GM12878 (cell line): Measurements from ENCODE around the gene UFSP2.

Experiments used
- MYC ChIP-seq: IDR thresholded peaks from 2 replicates; pipeline ENCODE4 v1.6.1; 2011; ENCODE audit warnings: mild to moderate bottlenecking, low read length, moderate library complexity, inconsistent platforms; ENCODE audit not compliant: insufficient read depth, insufficient replicate concordance, insufficient read length, severe bottlenecking
- ZNF24 ChIP-seq: fragments of 450-650 bp; IDR thresholded peaks from 2 replicates; pipeline ENCODE4 v1.6.1; 2017; ENCODE audit warnings: antibody characterized with exemption, mild to moderate bottlenecking

- TF ChIP-seq ZNF24 (no peak), MYC (no peak)
These were observed 56.0 kb downstream of the UFSP2 start for GRCh38 chr4:185369731-185370130.
